IPS DF 4.7 (cell line): ENCODE data around the gene TUB.

ENCODE experiments used
- DNase-seq: peaks from one replicate; pipeline ENCODE4 v3.0.0-alpha.2; 2013; ENCODE audit warnings: low spot score; ENCODE audit errors: extremely low read depth

TUB gene

DNA sequence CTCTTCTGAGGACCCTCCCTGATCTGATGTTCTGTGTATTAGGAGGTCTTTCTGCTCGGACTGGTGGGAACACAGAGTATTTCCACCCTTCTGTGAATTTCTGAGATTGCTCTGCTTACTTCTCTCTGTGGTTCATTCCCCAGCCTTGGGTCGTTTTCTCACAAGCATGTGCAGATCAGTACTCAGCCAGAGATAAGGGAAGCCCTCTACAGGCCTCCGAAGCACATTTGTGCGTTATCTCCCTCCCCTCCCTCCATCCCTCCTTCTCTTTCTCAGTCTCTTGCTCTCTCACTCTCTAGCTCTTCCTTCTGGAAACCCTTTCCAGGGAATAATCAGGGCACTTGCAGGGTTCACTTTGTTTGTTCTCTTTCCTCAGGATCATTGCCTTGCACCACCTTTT, 35.2 kb upstream of the TUB start:
- no peak for DNase-seq

DNA sequence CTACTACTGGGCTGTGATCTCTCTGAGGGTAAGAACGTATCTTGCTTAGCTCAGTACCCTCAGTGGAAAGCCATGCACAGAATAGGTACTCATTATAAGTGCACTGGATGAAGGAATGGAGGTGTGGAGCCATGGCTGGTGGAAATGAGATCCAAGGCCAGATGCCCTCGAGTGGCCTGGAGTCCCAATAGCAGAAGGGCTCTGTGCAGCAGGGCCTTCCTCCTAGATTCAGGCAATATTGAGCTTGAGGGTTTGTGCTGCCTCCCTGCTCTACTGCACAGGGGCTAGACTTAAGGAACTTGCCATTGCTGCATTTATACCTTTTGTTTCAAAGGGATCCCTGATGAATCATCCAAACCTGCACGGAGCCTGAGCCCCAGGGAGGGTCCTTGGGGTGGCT, 33.6 kb upstream of the TUB start:
- no peak for DNase-seq

DNA sequence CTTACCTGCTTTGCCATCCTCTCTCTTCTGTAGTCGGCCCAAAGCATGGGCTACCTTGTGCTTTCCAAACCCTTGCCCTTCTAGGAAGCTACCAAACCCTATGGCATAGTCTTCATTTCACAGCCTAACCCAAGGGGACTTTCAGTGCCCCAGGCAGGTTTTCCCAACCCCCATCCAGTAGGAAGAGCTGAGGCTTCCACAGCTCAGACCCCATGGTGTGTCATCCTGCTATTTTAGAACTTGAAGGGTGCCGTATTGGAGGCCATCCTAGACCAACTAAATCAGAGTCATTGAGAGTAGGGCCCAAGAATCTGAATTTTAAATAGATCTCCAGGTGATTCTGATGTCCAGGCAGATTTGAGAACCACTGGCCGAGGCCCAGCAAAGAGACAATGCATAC, 31.9 kb upstream of the TUB start:
- no peak for DNase-seq

DNA sequence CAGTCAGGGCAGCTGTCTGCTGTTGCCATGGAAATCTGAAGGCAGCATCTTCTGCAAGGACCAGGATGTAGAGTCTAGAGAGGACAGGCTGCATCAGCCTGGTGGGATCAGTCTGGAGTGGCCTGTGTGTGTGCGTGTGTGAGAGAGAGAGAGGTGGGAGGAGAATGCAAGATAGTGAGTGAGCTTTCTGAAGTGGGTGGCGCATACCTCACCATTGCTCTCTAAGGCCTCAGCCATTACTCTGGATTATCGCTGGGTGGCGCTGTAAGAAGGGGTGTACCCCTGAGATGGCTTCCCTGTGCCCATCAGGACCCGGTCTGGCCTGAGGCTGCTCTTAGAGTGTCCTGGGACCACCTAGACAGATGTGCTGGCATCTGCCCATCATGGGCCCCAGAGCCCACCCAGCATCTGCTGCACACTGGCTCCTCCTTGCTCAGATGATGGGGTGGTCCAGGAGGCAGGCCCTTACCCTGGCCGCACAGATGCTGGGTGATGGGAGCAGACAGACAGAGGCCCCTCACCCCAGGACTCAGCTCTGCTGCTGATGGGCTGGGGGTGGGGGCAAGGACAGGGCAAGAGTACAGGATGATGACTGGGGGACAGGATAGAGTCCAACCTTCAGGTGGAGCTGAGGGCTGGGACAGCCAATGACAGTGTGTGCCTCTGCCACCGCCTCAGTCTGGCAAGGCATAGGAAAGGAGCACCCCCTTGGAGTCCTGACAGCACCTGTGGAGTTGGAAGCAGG, 25.7 kb upstream of the TUB start:
- DNase-seq = no peak

DNA sequence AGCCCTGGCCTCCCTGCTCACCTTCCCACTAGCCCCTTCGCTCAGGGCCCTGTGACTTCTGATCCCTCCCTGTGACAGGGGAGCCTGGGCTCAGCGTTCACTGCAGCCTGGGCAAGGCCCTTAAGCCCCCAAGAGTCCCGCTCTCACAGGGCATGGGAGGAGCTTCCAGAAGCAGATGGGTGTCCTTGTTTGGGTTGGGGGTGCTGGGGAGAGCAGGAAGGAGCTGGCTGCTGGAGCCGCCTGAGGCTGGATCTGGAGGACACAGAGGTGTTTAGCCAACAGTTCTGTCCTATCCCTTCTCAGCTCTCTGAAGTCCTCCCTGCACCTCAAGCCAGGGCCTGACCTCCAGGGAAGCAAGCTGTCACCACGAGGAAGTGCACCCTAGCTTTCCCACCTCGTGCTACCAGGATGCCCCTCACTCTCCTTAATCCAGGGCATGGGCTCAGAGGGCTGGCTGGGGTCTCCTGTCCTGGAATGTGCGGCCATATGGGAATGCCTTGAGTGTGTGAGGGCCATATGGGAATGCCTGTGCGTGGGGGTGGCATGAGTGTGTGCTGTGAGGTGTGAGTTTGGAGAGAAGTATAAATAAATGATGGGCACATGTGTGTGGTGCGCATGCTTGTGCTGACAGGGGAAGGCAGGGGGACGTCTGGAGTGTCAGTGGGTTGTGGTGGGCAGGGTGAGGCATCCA, 25.0 kb upstream of the TUB start:
- no peak for DNase-seq

DNA sequence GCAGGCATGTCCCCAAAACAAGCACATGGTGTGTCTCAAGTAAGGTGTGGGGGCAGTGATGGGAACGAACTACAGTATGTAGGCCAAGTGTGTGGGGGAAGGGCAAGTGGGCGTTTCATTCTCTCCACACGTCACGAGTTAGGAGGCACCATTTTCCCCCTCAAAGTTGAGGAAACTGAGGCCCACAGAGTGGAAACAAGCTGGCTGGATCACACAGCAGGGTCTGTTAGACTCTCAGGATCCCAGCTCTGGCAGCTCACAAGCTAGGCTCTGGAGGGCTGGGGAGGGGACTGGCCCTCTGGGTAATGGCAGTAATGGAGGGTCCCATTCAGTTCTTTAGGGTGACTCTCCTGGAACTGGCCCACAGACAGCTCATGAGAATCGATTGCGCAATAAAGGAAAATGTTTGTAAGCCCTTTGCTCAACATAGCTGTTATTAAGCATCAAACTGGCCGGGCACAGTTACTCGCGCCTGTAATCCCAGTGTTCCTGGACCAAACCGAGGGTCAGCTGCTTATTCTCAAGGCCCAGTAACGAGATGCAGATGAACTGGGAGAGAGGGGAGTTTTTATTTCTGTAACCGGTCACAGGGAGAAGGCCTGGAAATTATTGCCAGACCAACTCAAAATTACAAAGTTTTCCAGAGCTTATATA, 24.1 kb upstream of the TUB start:
- no peak for DNase-seq

DNA sequence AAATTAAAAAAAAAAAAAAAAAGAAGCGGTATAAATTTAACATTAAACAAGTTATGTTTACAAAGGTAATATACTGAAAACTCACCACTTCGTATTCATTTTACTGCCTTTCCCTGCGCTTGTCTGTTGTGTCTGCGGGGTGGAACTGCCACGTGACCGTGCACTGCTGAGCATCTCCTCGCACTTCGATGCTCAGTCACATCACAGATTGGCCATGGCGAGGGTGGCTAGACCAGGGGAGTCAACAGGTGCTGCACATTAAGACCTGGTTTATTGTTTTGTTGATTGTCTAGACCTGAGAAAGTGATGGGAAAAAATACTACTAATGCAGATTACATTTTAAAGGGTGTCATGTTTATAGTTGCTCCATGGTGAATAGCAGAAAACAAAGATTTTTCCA, 22.8 kb upstream of the TUB start:
- DNase-seq = no peak

DNA sequence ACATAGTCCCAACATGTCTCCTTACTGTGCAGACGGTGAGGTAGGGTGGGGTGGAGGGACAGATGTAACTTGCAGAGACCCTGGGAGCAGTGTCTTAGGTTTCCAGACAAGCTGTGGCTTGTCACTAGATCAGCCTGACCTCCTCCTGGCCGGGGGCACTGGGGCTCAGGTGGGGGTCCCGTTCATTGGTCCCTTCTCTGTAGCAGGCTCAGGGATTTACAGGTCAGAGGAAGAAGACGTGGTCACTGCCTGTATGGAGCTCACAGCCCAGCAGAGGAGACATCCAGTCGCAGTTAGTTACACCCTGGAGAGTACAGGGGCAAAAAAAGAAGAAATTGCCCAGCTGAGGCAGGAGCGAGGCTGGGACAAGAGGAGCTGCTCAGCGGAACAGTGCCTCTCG, 22.0 kb upstream of the TUB start:
- DNase-seq = no peak

DNA sequence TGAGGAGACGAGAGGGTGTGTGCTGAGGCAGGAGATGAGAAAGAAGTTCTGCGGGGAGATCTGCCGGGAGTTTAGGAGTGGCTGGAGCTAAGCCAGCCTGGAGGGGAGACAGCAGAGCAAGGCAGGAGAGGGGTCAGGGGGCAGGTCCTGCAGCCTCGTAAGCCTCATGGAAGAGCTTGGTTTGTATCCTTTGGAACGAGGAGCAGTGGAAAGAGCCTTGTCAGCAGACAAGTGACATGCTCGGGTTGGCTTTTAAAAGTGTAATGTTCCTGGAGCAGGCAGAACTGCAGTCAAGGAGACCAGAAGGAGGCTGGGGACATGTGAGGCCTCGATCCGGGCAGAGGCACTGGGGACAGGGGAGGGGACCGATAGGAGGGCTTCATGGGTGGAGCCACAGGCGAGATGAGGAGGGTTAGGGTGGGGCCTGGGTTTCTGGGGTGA, 21.4 kb upstream of the TUB start:
- DNase-seq = no peak

DNA sequence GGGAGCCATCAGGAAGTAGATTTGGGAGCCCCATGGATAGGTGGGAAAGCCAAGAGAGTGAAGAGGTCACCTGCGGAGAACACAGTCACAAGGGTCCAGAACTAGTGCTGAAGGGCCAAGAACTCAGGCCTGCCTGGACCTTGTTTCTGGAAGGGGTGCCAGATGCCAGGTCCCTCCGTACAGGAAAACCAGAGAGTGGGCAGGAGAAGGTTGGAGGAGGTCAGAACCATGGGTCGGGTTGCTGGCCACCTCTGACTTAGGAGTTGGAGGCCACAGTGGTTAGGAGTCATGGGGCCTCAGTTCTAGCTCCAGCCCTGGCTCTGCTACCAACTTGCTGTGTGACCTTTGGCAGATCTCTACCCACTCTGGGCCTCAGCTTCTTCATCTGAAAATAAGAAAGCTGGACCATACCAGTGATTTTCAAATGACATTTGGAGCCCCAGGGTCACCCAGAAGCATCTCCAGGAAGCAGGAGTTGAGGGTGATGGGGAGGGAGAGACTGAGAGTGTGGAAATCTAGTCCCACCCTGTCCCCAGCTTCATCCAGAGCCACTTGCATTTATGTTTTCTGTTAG, 20.8 kb upstream of the TUB start:
- no peak for DNase-seq

DNA sequence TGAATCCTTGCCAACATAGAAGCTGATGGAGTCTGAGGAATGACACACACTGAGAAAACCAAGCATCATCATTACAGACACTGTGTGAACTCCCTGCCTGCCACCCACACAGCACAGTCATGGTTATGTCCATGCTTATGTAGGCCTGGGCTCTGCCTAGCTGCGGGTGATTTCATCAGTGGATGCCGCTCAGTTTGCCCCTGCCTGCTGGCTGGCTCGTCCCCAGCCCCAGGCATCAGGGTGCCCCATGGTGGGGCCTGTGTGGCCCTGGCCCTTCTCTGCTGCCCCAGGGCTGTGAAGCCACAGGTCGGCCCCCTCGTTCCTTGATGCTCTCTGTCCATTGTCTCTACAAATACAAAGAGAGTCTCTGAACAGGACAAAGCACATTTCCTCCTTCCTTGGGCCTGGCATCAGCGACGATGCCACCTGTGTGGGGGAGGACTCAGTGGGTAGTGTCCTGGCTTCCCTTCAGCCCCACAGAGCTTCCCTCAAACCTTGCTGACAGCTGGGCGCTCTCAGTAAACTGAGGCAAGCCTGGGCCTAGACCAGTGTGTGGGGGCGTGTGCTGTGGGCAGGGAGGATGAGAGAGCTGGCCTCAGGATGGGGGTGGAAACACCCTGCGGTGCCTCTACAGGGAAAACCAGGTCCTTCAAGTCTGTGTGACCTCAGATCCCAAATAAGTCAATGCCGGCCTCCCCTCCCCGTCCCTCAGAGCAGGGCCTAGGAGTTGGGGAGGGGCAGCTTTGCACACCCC, 20.0 kb upstream of the TUB start:
- no peak for DNase-seq

DNA sequence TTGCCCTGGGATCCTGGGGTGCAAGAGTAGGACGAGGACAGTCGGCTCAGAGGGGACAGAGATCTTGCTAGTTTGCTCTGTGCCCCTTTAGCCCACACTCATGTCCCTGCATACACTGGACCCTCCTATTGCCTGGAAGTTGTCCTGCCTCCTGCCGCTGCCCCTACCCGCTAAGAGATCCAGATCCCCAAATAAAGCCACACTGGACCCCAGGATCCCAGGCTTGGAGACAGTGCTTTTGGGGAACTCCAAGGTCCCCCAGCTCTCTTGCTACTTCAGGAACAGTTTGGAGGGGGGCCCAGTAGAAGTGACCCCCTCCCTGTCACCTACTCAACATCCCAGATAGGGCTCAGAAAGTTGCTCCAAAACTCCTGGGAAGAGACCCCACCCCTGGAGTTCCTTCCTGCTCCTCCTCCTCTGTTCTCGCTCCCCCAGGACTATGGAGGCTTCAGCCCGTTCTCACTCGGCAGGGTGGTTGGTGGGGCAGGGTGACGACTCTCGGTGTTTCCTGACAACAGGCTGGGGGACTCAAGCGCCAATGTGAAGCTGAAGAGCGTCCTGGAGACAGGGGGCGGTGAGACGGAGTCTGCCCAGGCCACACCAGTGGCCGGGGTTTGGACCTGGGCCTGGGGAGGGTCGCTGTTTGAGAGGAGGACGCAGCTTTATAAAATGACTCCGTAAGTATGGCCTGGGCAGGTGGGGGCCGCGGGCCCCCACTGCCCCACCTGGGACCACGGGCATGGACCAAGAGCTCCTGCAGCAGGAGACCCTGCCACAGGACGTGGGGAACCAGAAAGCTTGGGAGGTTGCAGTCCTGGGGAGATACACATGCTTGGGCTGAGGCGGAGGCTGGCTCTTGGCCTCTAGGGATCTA, 19.2 kb upstream of the TUB start:
- no peak for DNase-seq

DNA sequence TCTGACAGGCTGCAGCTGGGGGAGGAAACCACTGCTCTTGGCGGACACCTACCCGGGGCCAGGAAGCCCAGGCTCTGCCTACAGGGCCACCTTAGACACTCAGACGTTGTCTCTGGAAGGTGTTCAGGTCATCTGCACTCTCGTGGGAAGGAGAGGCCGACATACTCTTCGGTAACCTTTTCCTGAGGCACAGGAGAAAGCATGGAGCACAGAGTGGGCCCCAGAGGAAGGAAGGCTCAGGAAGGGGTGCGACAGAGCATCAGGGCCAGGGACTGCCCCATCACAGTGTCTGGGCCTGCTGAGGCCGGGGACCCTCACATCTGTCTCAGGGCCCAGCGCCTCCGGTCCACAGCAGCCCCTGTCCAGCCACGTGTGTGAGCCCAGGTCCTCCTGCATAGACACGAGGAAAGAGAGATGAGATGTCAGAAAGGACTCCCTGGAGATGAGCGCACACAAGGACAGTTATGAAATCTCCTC, 18.2 kb upstream of the TUB start:
- DNase-seq = no peak

DNA sequence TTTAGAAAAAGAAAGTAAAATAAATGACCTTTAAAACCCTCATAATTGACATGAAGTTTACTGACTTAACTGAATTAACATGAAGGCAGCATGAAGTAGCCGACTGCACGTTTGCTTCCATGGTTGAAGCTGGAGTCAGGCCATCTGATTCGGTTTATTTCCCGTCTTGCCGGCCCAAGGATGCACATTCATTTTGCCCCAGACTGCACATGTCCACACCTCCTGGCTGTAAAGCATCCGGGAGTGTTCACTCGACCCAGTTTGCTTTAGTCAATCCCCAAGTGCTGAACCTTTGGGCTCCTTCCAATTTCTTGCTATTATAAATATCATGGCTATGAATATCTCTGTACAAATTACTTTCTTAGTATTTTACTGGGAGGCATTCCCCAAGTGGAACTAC, 17.7 kb upstream of the TUB start:
- DNase-seq = no peak

DNA sequence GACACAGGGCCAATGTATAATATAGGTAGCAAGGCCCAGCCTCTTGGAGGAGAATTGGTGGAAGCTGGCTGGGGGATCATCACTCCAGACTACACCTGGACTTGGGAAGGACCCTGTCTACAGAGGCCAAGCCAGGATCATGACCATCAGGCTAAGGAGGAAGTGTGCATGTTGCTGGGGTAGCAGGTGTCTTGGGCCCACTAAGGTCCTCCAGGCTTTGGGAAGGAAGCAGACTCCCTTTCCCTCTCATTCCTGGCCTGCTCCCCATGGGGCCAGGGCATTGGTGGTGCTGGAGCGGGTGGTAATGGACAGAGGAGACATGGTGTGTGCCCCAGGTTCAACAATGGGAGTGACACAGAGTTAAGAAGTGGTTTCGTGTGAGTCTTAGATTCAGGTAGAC, 16.0 kb upstream of the TUB start:
- DNase-seq = no peak

DNA sequence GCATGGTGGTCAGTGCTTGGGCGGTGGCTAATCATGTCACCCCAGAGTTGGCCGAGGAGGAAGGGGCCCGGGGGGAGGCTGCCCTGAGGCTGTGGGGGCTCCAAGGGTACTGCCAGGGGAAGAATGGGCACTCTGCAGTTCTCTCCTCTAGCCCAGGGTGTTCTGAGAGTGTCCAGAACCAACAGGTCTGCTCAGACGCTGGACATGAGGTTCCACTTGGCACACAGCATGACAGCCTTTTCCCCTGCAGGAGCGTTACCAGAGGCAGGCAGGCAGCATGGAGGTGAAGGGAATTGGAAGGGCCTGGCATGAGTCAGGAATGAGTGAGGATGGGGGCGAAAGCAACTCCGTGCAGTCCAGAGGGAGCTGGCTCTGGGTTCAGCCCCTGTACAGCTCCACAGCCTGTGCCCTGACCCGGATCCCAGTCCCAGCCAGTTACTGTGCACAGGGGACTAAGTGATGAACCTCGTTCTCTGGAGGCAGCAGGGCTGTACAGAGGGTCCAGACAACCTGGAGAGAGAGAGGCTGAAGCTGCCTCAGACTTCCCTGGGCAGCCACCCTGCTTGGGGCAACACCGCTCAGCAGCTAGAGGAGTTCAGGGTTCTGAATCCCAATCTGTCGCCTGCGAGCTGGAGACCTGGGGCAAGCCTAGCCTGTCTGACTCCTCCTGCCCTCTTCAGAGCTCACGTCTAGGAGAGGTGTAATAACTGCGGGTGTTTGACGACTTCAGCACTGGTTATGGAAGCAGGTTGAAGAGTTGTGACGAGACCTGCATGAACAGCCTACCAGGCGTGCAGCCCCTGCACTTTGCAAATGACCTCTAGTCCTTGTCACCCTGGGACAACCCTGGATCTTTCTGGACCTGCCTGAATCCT, 14.7 kb upstream of the TUB start:
- DNase-seq = no peak

DNA sequence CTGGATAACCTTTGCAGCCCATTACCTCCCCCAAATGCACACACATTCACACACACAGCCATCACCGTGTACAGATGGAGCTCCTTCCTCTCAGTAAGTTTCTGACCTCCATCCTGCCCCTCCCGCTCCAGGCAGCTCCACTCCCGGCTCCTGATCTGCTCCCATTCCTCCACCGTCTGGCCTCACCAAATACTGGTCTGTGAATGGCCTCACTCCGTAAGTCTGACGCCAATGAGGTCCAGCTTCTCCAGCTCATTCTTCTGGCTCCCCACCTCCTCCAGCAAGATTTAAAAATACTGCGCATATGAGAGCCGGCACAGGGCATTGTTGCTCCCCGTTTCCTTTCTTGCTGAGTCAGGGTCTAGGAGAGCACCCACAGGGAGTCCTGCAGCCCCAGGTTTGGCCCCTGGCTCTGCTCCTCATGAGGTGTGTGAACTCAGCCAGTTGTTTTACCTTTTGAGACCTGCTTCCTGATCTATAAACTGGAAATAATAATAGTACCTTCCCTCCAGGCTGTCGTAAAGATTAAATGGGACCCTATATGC, 14.0 kb upstream of the TUB start:
- DNase-seq = no peak

DNA sequence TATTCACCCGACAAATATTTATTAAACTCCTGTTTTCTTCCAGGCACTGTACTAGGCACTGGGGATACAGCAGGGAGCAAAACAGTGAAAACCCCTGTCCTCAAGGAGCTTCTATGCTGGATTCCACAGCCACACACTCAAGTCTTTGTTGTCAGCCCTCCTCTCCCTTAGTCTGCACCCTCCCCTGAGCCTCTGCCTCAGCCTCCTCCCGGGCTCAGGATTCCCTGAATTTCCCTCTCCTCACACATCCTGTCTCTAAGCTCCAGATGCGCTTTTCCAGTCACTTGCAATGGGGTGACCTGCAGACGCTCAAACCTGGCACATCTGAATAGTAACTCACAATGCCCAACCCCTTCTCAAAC, 13.5 kb upstream of the TUB start:
- DNase-seq = no peak

DNA sequence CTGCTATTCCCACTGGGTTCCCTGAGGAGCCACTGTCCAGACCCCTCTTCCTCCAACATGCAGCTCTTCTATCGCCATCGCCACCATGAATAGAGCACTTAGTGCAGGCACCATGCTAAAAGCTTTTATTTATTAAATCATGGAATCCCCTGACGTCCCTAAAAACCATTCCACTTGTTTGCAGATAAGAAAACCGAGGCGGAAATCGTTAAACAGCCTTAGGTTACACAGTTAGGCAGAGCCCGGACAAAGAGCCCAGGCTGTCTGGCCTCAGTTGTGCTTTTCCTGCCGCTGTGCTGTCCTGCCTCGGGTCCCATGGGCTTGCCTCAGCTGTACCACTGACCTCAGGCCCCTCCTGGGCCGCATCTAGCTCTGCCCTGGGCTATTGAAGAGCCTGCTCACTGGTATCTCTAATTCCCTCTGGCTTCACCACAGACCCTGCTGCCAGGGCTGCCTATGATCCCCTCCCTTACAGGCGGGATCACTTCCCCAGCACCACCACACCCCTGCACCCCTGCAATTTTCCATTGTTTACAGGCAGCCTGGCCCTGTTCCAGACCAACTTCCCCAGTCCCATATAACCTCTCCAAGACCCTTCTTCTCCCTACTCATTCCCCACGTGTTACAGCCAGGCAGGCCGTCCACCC, 13.0 kb upstream of the TUB start:
- no peak for DNase-seq
